Activated CD8-positive, alpha-beta memory T cell treated with anti-CD3 and anti-CD28 coated beads, Interleukin-2, amount 50 U/mL, for 48 hours (primary cell): ENCODE data around the gene WDR59.
"Not testable (repeated sequence)": the region's sequence is repeated elsewhere in the genome, so short reads cannot be mapped to it uniquely, and the experiment has no call there.

Source experiments
- DNase-seq: peaks from one replicate; pipeline ENCODE4 v3.0.0-alpha.2; 2020

Gene WDR59

DNA sequence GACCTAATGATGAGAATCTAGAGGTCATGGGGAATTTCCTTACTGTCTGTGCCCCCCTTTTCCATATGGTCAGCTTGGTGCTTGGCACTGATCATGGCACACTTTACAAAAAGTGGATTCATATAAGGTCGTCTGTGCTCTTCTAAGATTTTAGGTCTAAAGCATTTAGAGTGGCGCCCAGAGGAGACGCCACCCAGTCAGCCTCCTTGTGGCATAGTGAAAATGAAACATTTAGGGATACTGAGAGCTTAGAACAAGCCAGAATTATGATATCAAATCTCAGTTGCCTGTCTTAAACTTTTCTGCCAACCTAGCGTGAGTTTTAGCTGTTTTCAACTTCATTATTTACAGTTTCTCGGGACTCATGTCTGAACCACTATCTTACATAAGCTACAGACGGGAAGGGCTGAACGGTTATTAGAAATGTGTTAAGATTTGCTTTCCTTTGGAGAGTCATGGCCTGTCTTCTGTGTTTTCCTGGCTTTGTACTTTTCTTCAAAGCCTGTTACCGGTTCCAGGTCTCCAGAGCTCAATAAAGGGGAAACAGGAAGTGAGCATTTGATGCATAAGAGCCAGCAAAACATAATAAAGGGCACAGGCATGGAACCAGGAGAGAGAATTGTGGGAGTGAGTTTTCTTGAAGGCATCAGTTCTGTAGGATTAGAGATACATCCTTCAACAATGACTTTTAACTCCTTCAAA, 27.6 kb upstream of the WDR59 start:
- DNase-seq: no peak

DNA sequence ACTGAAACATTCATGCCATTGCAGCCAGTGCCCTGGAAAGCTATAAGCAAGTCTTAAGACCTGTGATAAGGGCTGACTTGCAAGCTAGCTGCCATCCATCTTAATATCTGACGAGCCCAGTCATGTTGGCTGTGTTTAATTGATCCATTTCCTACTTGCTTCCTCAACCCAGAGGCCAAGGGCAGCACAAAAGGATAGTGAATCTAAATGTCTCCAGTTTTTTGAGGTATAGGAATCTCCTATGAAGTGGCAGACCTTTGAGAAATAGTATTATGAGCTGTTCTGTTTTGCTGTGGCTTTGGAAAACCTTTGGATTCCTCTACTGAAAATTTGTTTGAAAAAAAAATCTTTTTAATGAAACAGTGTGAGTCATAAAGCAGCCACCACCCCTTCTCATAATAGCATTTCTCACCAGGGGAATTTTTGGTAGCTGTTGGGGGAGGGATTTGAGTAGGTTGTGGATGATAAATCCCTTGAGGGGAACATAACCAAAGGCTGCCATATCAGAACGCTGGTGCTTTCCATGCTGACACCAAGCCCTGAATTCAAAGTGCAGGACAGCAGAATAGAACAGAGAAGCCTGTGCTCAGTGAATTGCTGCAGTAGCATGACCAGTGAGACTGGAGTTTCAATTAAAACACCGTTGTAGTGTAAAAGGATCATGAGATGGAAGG, 26.8 kb upstream of the WDR59 start:
- DNase-seq: peak; percentile 64

DNA sequence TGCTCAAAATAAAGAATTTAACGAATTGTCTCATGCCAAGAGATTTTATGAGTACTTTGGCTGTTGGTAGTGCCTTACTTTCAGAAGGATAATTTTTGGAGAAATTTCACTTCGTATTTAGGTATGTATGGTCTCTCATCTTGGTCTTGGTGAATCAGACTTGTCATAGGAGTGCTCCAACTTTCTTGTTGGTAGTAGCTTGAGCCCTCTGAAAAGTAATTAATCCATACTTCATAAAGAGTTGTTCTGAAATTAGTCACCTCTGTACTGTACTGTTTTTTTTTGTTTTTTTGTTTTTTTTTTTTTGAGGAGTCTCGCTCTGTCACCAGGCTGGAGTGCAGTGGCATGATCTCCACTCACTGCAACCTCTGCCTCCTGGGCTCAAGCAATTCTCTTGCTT, 25.5 kb upstream of the WDR59 start:
- DNase-seq: no peak

DNA sequence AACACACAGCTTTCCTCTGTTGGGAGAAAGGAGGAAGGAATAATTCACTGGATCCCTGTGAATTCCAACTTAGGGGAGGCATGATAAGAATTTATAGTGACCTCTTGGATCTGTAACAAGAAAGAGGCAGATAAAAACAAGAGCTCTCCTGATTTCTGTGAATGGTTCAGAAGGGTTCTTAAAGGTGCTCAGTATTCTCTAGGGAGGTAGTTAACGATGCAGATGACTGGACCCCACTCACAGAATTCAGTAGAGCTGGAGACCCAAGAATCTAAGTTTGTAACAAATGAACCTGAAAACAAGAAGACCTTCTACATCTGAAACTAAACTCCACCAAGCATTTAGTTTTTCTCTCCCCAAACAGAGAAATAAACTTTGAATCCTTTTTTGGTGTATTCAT, 22.5 kb upstream of the WDR59 start:
- no peak for DNase-seq

DNA sequence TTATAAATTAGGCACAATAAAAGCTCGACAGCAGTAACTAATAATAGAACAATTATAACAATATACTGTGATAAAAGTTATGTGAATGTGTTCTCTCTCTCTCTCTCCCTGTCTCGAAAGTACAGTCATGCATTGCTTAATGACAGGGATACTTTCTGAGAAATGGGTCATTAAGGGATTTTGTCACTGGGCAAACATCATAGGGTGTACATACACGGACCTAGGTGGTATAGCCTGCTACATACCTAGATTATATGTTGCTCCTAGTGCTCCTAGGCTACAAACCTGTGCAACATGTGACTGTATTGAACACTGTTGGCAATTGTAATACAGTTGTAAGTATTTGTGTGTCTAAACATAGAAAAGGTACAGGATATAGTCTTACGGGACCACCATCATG, 20.8 kb upstream of the WDR59 start:
- no peak for DNase-seq

DNA sequence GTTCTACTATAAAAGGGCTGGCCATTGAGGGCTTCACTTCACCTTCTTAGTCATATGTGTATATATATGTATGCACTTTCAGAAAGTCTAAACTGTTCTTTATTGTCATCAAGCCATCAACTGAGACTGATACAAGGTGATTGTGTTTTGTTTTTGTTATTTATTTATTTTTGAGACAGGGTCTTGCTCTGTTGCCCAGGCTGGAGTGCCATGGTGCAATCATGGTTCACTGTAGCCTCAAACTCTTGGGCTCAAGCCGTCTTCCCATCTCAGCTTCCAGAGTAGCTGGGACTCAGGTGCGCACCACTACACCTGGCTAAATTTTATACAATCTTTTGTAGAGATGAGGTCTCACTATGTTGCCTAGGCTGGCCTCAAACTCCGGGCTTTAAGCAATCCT, 19.5 kb upstream of the WDR59 start:
- DNase-seq: no peak

DNA sequence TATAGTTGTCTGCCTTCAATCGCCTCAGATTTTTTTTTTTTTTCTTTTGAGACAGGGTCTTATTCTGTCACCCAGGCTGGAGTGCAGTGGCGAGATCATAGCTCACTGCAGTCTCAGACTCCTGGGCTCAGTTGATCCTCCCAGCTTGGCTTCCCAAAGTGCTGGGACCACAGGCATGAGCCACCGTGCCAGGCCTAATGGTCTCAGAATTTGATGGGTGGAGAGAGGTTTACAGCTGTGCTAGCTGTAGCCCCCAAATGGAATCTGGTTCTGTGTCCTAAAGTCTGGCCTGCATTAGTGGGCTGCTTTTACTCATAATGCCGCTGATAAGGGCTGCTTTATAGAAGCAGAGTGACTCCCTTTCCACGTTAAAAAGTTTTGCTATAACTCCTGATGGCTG, 19.0 kb upstream of the WDR59 start:
- no peak for DNase-seq

DNA sequence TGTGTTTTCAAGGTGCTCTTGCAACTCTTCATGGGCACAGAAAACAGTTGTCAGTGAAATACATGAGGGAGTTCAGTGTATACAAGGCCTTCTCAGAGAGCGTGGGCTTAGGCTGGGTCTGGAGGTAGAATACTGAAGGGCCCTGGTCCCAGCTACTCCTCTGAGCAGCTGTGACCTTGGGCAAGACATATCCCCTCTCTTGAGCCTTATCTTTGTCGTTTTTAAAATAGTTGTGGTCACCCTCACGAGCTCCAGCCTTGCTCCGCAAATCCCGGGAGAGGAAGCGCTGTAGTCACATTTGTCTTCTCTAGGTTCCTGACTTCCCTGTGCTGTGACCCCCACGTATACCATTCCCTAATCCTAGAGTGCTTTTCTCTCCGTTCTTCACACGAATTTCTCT, 17.6 kb upstream of the WDR59 start:
- DNase-seq: no peak

DNA sequence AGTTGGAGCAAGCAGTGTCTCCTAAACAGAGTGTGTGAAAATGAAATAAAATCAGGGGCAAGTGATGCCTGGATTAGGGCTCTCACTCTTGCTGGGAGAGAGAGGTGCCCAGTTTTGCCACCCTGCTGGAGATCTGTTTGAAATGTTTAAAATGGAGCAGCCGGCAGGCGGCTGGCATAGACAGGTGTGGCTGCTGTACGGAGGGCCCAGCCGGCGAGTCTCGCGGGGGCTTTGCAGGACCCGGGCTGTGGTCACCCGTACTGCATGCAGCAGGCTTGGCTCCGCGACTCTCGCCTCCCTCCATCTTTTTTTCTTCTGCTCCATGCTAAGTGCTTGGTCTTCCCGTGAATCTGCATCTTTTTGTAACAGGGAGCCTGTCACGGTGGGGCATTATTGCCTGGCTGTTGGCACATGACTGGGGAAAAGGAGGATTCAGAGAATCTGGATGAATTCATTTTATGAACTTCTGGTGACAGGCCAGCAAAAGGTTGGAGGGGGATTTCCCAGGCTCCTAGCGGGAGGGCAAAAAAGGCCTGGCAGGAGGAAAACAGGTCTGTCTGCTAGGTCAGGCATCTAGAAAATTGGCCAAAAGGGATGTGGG, 15.7 kb upstream of the WDR59 start:
- no peak for DNase-seq

DNA sequence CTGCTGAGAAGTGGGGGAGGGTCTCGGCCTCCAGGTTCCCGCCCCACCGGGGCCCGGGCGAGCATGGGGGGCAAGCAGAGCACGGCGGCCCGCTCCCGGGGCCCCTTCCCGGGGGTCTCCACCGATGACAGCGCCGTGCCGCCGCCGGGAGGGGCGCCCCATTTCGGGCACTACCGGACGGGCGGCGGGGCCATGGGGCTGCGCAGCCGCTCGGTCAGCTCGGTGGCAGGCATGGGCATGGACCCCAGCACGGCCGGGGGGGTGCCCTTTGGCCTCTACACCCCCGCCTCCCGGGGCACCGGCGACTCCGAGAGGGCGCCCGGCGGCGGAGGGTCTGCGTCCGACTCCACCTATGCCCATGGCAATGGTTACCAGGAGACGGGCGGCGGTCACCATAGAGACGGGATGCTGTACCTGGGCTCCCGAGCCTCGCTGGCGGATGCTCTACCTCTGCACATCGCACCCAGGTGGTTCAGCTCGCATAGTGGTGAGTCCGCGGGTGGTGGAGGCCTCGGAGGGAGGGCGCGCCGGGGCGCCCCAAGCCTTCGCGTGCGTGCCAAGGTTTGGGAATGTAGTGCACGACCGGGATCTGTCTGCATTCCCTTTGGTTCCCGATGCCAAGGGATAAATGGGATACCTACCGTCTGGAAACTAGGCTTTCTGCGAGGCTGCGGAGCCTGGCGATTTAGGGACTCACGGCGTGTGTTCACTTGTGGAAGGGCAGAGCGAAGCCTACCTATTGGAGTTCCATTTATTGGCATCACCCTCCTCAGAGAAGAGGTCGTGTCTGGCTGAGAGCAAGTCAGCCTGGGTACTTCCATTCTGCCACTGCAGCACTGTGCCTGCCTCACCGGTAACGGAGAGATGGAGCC, 14.9 kb upstream of the WDR59 start:
- DNase-seq: peak; percentile 79

DNA sequence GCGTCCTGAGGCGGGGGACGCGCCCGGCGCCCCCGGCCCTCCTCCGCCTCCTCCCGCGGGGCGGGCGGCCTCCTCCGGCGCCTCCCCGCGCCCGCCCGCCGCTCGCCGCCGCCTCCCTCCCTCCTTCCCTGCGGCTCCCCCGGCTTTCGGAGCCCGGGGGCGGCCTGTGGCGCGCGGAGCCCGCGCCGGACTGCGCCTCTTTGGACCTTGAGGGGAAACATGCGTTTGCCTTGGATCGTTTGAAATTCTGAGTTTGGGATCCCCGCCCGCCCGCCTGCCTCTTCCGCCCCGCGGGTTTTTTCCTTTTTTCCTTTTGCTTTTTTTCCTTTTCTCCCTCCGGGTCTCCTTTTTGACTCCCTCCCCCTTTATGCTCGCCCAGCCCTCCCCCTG, 14.3 kb upstream of the WDR59 start:
- peak; percentile 61 for DNase-seq

DNA sequence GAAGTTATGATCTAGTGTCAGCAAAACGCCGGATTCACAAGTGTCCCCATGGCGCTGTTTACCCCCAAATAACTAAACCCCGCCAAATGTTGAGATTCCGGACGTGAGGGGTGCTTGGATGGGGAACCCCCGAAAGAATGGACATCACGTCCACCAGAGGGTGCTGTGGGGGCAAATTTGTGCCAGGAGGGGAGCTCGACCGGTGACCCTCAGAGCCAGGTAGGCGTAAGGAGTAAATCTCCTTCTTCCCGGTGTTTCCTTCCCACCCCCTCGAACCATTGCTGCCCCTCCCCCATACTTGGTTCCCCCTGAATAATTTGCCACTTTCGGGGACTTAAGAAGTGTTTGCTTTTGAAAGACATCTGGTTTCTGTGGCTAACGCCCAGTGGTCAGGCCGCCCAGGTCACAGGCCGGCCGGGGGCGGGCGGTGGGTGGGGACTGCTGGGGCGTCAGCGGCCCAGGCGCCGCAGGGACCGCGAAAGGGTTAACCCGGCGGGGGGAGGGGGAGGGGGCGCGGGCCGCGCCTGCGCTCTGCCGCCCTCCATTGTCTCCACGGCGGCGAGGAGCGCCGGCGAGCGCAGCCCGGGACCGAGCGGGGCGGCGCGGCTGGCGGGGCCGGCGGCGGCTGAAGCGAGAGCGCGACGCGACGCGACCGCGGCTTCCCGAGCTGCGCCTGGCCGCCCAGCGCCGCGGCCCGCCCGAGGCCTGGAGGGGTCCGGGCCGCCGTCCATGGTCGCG, 13.7 kb upstream of the WDR59 start, which contains the start of gene ZNRF1:
Gene ZNRF1 (plus strand): TSS at position 544 of the 738 bp plus-strand sequence. CDS start 648 bp downstream, outside the sequence.
- peak; percentile 92 for DNase-seq

DNA sequence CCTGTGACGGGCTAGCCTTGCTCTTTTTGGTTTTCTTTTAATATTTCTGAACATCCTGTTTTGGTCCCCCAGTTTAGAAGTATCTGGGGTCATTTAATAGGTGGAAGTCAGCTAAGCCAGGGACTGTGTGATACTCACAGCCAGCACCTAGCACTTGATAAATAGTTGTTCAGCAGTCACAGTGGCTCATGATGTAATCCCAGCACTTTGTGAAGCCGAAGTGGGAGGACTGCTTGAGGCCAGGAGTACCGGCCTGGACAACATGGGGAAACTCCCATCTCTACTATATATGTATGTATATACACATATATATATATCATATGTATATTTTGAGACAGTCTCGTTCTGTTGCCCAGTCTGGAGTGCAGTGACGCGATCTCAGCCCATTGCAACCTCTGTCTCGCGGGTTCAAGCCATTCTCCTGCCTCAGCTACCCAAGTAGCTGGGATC, 12.1 kb upstream of the WDR59 start:
- DNase-seq: no peak

DNA sequence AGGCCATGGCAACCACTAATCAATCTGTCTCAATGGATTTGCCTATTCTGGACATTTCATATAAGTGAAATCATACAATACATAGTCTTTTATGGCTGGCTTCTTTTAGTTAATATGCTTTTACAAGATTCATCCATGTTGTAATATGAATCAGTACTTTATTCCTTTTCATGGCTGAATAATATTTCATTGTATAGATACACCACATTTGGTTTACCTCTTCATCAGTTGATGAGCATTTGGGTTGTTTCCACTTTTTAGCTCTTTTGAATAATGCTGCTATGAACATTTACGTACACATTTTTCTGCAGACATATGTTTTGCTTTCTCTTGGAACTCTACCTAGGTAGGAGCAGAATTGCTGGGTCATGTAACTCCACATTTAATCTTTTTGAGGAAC, 11.1 kb upstream of the WDR59 start:
- DNase-seq: no peak

DNA sequence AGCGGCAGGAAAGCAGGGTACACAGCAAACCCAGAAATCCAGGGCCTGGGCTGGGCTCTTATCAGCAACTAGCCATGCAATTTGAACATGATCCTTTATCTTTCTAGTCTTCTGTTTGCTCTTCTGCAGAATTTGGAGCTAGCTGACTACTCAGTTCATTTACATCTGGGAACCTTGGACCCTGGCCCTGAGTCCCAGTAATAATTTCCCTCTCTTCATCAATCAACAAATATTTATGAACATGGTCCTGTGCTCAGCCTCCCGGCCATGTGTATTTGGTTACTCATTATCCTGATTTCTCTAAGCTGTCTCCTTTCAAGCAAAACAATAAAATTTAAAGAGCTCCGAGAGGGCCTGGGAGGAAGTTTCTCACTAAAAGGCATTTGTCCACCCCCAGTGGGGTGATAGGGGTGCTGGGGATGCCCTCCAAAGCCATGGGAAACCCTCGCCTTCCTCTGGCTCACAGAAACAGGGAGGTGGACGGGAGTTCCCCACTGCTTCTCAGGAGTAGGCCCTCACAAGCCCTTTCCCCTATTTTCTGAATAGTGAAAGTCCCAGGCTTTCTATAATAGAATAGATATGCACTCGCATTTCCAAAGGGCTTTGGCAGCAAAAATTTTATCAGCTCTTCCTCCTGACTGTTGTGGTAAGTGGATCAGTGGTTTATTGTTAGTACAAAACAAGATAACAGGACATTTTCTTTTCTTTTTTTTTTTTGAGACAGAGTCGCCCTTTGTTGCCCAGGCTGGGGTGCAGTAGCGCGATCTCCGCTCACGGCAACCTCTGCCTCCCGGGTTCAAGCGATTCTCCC, 6.9 kb upstream of the WDR59 start:
- no peak for DNase-seq

DNA sequence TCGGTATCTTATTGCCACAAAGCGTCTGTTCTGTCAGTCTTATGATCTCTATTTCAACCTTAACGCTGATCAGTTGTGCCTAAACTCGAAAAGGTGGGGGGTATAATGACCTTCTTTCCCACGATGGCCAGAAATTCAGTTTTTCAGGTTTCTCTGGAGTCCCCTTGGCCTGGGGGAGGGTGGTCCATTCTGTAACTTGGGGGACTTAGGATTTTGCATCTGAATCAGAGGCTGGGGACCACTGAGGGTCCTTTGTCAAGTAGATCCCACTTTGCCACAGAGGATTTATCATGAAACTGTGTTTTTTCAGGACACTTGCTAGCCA, 6.3 kb upstream of the WDR59 start:
- DNase-seq: no peak

DNA sequence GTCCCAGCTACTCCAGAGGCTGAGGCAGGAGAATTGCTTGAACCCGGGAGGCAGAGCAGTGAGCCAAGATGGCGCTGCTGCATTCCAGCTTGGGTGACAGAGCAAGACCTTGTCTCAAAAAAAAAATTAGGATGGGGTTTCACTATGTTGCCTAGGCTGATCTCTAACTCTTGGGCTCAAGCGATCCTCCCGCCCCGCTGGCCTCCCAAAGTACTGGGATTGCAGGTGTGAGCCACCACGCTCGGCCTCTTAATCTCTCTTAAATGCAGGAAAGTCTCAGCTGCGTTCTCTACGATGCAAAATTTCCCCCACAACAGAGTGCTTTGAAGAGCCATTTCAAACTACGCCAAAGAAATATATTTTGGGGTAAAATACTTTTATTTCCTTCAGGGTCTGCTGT, 5.9 kb upstream of the WDR59 start:
- DNase-seq: no peak

DNA sequence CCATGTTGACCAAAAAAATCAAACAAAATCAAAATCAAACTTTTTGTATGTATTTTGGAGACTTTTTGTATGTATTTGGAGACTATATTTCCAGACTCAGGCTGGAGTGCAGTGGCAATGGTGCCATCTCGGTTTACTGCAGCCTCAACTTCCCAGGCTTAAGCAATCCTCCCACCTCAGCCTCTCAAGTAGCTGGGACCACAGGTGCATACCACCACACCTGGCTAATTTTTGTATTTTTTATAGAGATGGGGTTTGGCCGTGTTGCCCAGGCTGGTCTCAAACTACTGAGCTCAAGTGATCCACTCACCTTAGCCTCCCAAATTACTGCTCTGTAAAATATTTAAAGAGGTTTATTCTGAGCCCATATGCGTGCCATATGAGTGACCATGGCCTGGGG, 4.9 kb upstream of the WDR59 start:
- not testable (repeated sequence) for DNase-seq

DNA sequence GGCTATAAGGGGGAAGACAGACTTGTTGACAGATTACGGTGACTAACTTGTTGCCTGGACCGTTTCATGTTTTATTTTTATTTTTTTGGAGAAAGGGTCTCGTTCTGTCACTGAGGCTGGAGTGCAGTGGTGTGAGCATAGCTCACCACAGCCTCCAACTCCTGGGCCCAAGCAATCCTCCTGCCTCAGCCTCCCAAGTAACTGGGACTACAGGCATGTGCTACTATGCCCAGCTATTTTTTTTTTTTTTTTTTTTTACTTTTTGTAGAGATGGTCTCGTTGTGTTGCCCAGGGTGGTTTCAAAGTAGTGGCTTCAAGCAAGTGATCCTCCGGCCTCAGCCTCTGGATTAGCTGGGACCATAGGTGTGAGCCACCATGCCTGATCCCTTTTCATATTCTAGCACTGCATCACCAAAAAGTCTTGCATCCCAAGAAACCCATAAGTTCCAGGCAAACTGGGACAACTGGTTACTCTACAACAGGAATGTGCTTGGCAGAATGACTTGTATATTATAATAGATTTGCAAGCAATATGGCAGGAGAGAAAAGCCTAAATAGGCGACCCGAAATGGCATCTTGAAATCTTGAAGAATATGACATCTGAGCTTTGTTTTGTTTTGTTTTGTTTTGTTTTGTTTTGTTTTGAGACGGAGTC, 2.2 kb upstream of the WDR59 start:
- DNase-seq: no peak

DNA sequence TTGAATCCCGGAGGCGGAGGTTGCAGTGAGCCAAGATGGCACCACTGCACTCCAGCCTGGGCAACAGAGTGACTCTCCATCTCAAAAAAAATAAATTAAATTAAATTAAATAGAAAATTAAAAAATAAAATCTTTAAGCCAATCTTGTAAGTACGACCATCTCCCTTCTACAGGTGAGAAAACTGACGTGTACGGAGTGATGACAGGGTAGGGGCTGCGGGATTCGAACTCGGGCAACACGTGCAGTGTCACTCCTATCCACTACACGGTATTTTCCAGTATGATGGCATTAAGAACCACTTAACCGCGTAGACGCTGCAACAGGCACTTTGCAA, 762 bp downstream of the WDR59 start:
- no peak for DNase-seq

DNA sequence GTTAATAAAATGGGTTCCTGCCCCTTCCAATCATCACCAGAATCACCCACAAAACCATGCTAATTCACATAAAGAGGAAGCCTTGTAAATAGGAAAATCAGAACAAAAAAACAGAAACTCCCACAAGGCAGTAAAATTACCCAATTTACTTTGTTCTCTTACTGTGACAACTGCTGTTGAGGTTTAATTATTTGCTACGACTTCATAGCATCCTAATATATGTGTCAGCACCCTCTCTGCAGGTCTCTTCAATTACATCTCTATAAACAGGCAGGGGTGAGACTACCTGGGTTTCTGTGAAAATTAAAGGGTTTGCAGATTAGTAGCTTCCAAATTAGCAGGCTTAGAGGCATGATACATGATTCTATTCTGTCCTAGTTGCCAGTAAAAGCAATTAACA, 2.7 kb downstream of the WDR59 start:
- no peak for DNase-seq
